ENCODE results near the gene MRPS21. TPM values are rescaled to one million over a fixed set of nuclear protein-coding genes. Genes with fewer than 3 reads are reported as not detected.

Gene MRPS21
- total RNA-seq, 2 donors from 2014 or later, result 17.9 to 23.4 TPM

GRCh38 chr1:150283260-150283659, 10.4 kb upstream of the MRPS21 start:
- 85 to 90% methylated on average over 12 of the region's 12 CpGs for WGBS, 2 donors
- no peak overlapping the region for H3K27ac ChIP-seq
- no peak overlapping the region for H3K4me3 ChIP-seq
- DNase-seq (no peak), ATAC-seq (no peak)
- no peaks in the 10 kb centered on the region for H3K9me3 ChIP-seq
- H3K36me3 ChIP-seq (replicated peaks in 1 of 2; ENCODE audit: insufficient read depth in 1 of 2, low read depth in 2 of 2), result no peaks in the 10 kb centered on the region
- H3K27me3 ChIP-seq, result no peaks in the 10 kb centered on the region
- TF ChIP-seq POLR2A (IDR thresholded peaks at IDR 0.05), result no peak
- TF ChIP-seq, protein P1, sequence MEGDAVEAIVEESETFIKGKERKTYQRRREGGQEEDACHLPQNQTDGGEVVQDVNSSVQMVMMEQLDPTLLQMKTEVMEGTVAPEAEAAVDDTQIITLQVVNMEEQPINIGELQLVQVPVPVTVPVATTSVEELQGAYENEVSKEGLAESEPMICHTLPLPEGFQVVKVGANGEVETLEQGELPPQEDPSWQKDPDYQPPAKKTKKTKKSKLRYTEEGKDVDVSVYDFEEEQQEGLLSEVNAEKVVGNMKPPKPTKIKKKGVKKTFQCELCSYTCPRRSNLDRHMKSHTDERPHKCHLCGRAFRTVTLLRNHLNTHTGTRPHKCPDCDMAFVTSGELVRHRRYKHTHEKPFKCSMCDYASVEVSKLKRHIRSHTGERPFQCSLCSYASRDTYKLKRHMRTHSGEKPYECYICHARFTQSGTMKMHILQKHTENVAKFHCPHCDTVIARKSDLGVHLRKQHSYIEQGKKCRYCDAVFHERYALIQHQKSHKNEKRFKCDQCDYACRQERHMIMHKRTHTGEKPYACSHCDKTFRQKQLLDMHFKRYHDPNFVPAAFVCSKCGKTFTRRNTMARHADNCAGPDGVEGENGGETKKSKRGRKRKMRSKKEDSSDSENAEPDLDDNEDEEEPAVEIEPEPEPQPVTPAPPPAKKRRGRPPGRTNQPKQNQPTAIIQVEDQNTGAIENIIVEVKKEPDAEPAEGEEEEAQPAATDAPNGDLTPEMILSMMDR (IDR thresholded peaks at IDR 0.05), result no peak
- intact Hi-C loops (cut with DNase I), result no loop called here
- peaks cover 31% of the 10 kb centered on the region for H3K4me1 ChIP-seq

DNA sequence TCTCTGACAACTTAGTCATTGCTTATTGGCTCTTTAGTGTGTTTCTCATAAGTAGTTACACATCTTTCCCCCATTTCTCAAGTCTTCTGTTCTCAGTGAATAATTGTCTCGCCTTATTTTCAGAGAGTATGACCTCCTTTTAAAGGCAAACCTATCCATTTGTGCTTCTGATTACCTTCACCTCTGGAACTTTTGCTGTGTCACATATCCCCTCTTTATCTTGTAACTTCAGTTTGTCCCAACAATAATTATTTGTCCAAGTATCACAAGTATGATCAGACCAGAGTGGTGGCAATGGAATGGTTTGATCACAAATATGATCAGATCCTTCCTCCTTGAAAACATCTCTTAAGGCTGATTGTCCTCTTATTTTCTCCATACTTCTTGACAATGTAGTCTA, 5.3 kb upstream of the MRPS21 start:
- Histone ChIP-seq H3K36me3 (replicated peaks in 1 of 2; ENCODE audit: insufficient read depth in 1 of 2, low read depth in 2 of 2) (no peaks in the 10 kb centered on the region), H3K27ac (no peak overlapping the region), H3K9me3 (no peaks in the 10 kb centered on the region), H3K4me1 (peaks cover 8% of the 10 kb centered on the region), H3K4me3 (no peak overlapping the region), H3K27me3 (no peaks in the 10 kb centered on the region)
- no peak for DNase-seq
- 66 to 72% methylated on average over 1 of the region's 1 CpG for WGBS, 2 donors
- ATAC-seq, result no peak
- intact Hi-C loops (cut with DNase I), result no loop called here
- TF ChIP-seq, protein P1 (IDR thresholded peaks at IDR 0.05), result no peak
- TF ChIP-seq POLR2A (IDR thresholded peaks at IDR 0.05), result no peak

DNA sequence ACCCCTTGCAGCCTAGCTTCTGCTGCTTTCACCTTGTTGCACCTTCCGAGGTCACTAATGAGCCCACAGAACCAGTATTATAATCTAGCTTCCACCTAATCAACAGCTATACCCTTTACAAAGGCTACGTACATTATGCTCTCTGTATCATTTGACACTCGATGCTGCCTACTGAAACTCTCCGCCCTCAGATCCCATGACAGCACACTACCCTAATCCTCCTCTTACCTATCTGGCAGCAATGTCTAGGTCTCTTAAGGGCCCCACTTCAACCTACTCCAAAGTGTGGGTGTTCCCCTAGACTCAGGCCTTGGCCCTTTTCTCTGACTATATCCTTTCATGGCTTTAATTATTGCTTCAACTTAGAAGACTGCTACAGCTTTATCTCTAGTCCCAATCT, 4.8 kb upstream of the MRPS21 start:
- TF ChIP-seq, protein P1 (IDR thresholded peaks at IDR 0.05), result no peak
- no peak for TF ChIP-seq POLR2A (IDR thresholded peaks at IDR 0.05)
- Histone ChIP-seq H3K27me3 (no peaks in the 10 kb centered on the region), H3K27ac (no peak overlapping the region), H3K9me3 (no peaks in the 10 kb centered on the region), H3K36me3 (replicated peaks in 1 of 2; ENCODE audit: insufficient read depth in 1 of 2, low read depth in 2 of 2) (no peaks in the 10 kb centered on the region), H3K4me1 (peaks cover 9% of the 10 kb centered on the region), H3K4me3 (no peak overlapping the region)
- ATAC-seq (no peak), DNase-seq (no peak)
- 81 to 84% methylated on average over 4 of the region's 4 CpGs for WGBS, 2 donors
- intact Hi-C loops (cut with DNase I), result no loop called here

GRCh38 chr1:150295476-150295875, 1.8 kb downstream of the MRPS21 start:
- whole genome bisulfite sequencing, 2 donors, result 98% methylated on average over 2 of the region's 2 CpGs
- TF ChIP-seq POLR2A (IDR thresholded peaks at IDR 0.05), result no peak
- TF ChIP-seq, protein P1 (IDR thresholded peaks at IDR 0.05), result no peak
- no peak overlapping the region for H3K27ac ChIP-seq
- intact Hi-C loops (cut with DNase I), result no loop called here
- H3K4me1 ChIP-seq, result peaks cover 17% of the 10 kb centered on the region
- no peak for ATAC-seq
- no peaks in the 10 kb centered on the region for H3K9me3 ChIP-seq
- DNase-seq, result no peak
- no peaks in the 10 kb centered on the region for H3K27me3 ChIP-seq
- no peak overlapping the region for H3K4me3 ChIP-seq
- H3K36me3 ChIP-seq (replicated peaks in 1 of 2; ENCODE audit: insufficient read depth in 1 of 2, low read depth in 2 of 2), result no peaks in the 10 kb centered on the region

- no peaks in the 10 kb centered on the region for H3K9me3 ChIP-seq
- peaks cover 7 to 14% of the 10 kb centered on the region in 2 donors for H3K36me3 ChIP-seq (replicated peaks in 1 of 2; ENCODE audit: insufficient read depth in 1 of 2, low read depth in 2 of 2)
- no peak overlapping the region for H3K27ac ChIP-seq
- WGBS, 2 donors, result 95 to 100% methylated on average over 3 of the region's 3 CpGs
- DNase-seq, result no peak
- intact Hi-C loops (cut with DNase I), result no loop called here
- no peak for ATAC-seq
- no peaks in the 10 kb centered on the region for H3K27me3 ChIP-seq
- no peaks in the 10 kb centered on the region for H3K4me1 ChIP-seq
- TF ChIP-seq, protein P1 (IDR thresholded peaks at IDR 0.05), result no peak
- TF ChIP-seq POLR2A (IDR thresholded peaks at IDR 0.05), result no peak
- H3K4me3 ChIP-seq, result no peak overlapping the region
These were observed 6.1 kb downstream of the MRPS21 start for GRCh38 chr1:150299716-150300115.
